GM23338 (cell line): ENCODE measurements around the gene ANGPTL3. TPM values are rescaled to one million over a fixed set of nuclear protein-coding genes. Genes with fewer than 3 reads are reported as not detected.

Experiments used
- ATAC-seq: fragments of 200-7000 bp; cut with Tn5 transposase; 3 replicates; pipeline ENCODE4 v1.9.1; 2020
- DNase-seq: peaks from one replicate; pipeline ENCODE4 v3.0.0-alpha.2; 2015; ENCODE audit warnings: low spot score
- H2AFZ ChIP-seq: fragments of 200-600 bp; sonication (generic); 2 replicates; pipeline ENCODE4 v1.8.0; 2016; ENCODE audit warnings: antibody characterized with exemption, mild to moderate bottlenecking, moderate library complexity
- H3F3A ChIP-seq: fragments of 200-600 bp; sonication (generic); replicated peaks from 2 replicates; pipeline ENCODE4 v1.8.0; 2017; ENCODE audit warnings: antibody characterized with exemption, mixed run types, low read depth
- H3K27ac ChIP-seq: fragments of 200-600 bp; sonication (generic); 2 replicates; pipeline ENCODE4 v1.6.1; 2016; ENCODE audit warnings: low read depth
- H3K27me3 ChIP-seq: fragments of 200-600 bp; sonication (generic); 2 replicates; pipeline ENCODE4 v1.8.0; 2016; ENCODE audit warnings: mild to moderate bottlenecking, mixed run types, moderate library complexity; ENCODE audit not compliant: insufficient read depth
- H3K36me3 ChIP-seq: fragments of 200-600 bp; sonication (generic); 2 replicates; pipeline ENCODE4 v1.8.0; 2016; ENCODE audit warnings: mild to moderate bottlenecking; ENCODE audit not compliant: insufficient read depth
- H3K4me1 ChIP-seq: fragments of 200-600 bp; sonication (generic); 2 replicates; pipeline ENCODE4 v1.8.0; 2016; ENCODE audit warnings: mild to moderate bottlenecking, moderate library complexity; ENCODE audit not compliant: insufficient read depth
- H3K4me2 ChIP-seq: fragments of 200-600 bp; sonication (generic); 2 replicates; pipeline ENCODE4 v1.7.1; 2017; ENCODE audit warnings: mixed run types
- H3K4me3 ChIP-seq: fragments of 200-600 bp; sonication (generic); 2 replicates; pipeline ENCODE4 v1.6.1; 2016; ENCODE audit warnings: mixed run types
- H3K79me2 ChIP-seq: fragments of 200-600 bp; sonication (generic); replicated peaks from 2 replicates; pipeline ENCODE4 v1.8.0; 2017; ENCODE audit warnings: mild to moderate bottlenecking; ENCODE audit not compliant: insufficient read depth
- H3K9me2 ChIP-seq: fragments of 200-600 bp; sonication (generic); 2 replicates; pipeline ENCODE4 v1.8.0; 2017; ENCODE audit not compliant: insufficient read depth
- H4K20me1 ChIP-seq: fragments of 200-600 bp; sonication (generic); replicated peaks from 2 replicates; pipeline ENCODE4 v1.8.0; 2017; ENCODE audit warnings: mild to moderate bottlenecking; ENCODE audit not compliant: insufficient read depth
- H3K27ac Mint-ChIP-seq: 2 replicates; pipeline ENCODE4 v1.8.0; 2020; ENCODE audit warnings: inconsistent platforms, mild to moderate bottlenecking, moderate library complexity, mixed read lengths
- H3K27me3 Mint-ChIP-seq: 3 replicates; pipeline ENCODE4 v1.8.0; 2022; ENCODE audit warnings: low read depth, mild to moderate bottlenecking, moderate library complexity, mixed read lengths, inconsistent platforms; ENCODE audit not compliant: insufficient read depth, poor library complexity
- H3K36me3 Mint-ChIP-seq: 3 replicates; pipeline ENCODE4 v1.8.0; 2021; ENCODE audit warnings: low read depth, mild to moderate bottlenecking, inconsistent platforms, moderate library complexity, mixed read lengths
- H3K4me1 Mint-ChIP-seq: 3 replicates; pipeline ENCODE4 v1.8.0; 2020; ENCODE audit warnings: mild to moderate bottlenecking, inconsistent platforms, mixed read lengths
- H3K4me3 Mint-ChIP-seq: 3 replicates; pipeline ENCODE4 v1.8.0; 2021; ENCODE audit warnings: moderate library complexity, mild to moderate bottlenecking, inconsistent platforms, mixed read lengths
- H3K9me3 Mint-ChIP-seq: 3 replicates; pipeline ENCODE4 v1.8.0; 2020; ENCODE audit warnings: moderate library complexity, mild to moderate bottlenecking, inconsistent platforms, mixed read lengths
- CREB1 ChIP-seq: fragments of 250-450 bp; sonication (Bioruptor Pico); IDR thresholded peaks from 2 replicates; pipeline ENCODE4 v1.5.0; 2020; ENCODE audit warnings: low read depth, mild to moderate bottlenecking, moderate library complexity
- CTCF ChIP-seq, 2 experiments: fragments of 200-600 bp in 1 of 2; sonication (generic) in 1 of 2; conservative IDR thresholded peaks; 2 replicates each; pipeline versions ENCODE4 v1.5.1 to v1.6.1; 2016 to 2017; ENCODE audit warnings: antibody characterized with exemption in 2 of 2, low read depth in 2 of 2, mild to moderate bottlenecking in 2 of 2, moderate library complexity in 1 of 2
- EZH2phosphoT487 ChIP-seq: fragments of 200-600 bp; sonication (generic); IDR thresholded peaks from one replicate; pipeline ENCODE4 v1.8.1; 2018; ENCODE audit warnings: antibody characterized with exemption; ENCODE audit not compliant: unreplicated experiment
- JUNB ChIP-seq: IDR thresholded peaks from one replicate; pipeline ENCODE4 v1.6.1; 2016; ENCODE audit warnings: antibody characterized with exemption; ENCODE audit not compliant: unreplicated experiment
- REST ChIP-seq: IDR thresholded peaks from one replicate; pipeline ENCODE4 v1.6.1; 2018; ENCODE audit warnings: antibody characterized with exemption; ENCODE audit not compliant: unreplicated experiment
- STAT1 ChIP-seq: IDR thresholded peaks from one replicate; pipeline ENCODE4 v1.6.1; 2016; ENCODE audit warnings: antibody characterized with exemption; ENCODE audit not compliant: unreplicated experiment
- ZNF114 ChIP-seq: fragments of 250-450 bp; sonication (Bioruptor Pico); IDR thresholded peaks from 2 replicates; pipeline ENCODE4 v1.5.0; 2020; ENCODE audit warnings: mild to moderate bottlenecking, moderate library complexity
- ZNF331 ChIP-seq: fragments of 250-450 bp; sonication (Bioruptor Pico); IDR thresholded peaks from 2 replicates; pipeline ENCODE4 v1.5.0; 2020; ENCODE audit warnings: low read depth, mild to moderate bottlenecking, moderate library complexity
- ZNF462 ChIP-seq: fragments of 250-450 bp; sonication (Bioruptor Pico); IDR thresholded peaks from 2 replicates; pipeline ENCODE4 v1.5.0; 2020; ENCODE audit warnings: mild to moderate bottlenecking, moderate library complexity
- polyA plus RNA-seq: library from polyadenylated mRNA; unstranded; fragments of >200 nt; fragmentation: Nextera tagmentation; extraction: Ambion mirVana; gene quantifications from 2 replicates; pipeline ENCODE4 v1.2.1, GENCODE V29; 2016
- total RNA-seq: library from RNA; depleted of rRNA; stranded (reverse); fragments of >200 nt; shearing (Covaris generic); gene quantifications from 2 replicates; pipeline ENCODE4 v1.2.3, GENCODE V29; 2014

The ANGPTL3 gene
- total and polyA plus RNA-seq, 2 experiments from 2014 or later: 0.16 TPM; not detected in 1

- TF ChIP-seq REST (no peak), EZH2phosphoT487 (no peak), CTCF (conservative IDR thresholded peaks at IDR 0.05; ENCODE audit: low read depth in 2 of 2) (no peak), STAT1 (no peak), ZNF331 (CRISPR knock-in tag) (no peak), ZNF114 (CRISPR knock-in tag) (no peak)
Observed at GRCh38 chr1:62613325-62613727, 16.0 kb downstream of the ANGPTL3 start (continued).

GRCh38 chr1:62613890-62614289, 16.6 kb downstream of the ANGPTL3 start:
- no peaks in the 10 kb centered on the region for H3K9me2 ChIP-seq
- Mint-ChIP-seq H3K4me3 (no peak overlapping the region), H3K9me3 (no peaks in the 10 kb centered on the region), H3K27me3 (peaks cover 3% of the 10 kb centered on the region), H3K4me1 (peaks cover 9% of the 10 kb centered on the region), H3K36me3 (peaks cover 9% of the 10 kb centered on the region; the same call in 2 of the 3 replicates), H3K27ac (no peak overlapping the region)
- H3K4me3 ChIP-seq: no peak overlapping the region
- H4K20me1 ChIP-seq: no peaks in the 10 kb centered on the region; the same call in 1 of the 2 replicates
- no peak for ATAC-seq
- no peaks in the 10 kb centered on the region for H3K36me3 ChIP-seq
- no peak for DNase-seq
- no peaks in the 10 kb centered on the region for H3K27me3 ChIP-seq
- no peaks in the 10 kb centered on the region for H3F3A ChIP-seq
- no peaks in the 10 kb centered on the region for H3K79me2 ChIP-seq
- H3K4me2 ChIP-seq: no peak overlapping the region
- H3K27ac ChIP-seq: no peak overlapping the region
- H3K4me1 ChIP-seq: no peaks in the 10 kb centered on the region
- no peak overlapping the region for H2AFZ ChIP-seq
- no peak for TF ChIP-seq JUNB
- TF ChIP-seq STAT1: no peak
- TF ChIP-seq EZH2phosphoT487: no peak
- no peak for TF ChIP-seq ZNF114 (CRISPR knock-in tag)
- TF ChIP-seq CREB1 (CRISPR knock-in tag): no peak
- TF ChIP-seq ZNF331 (CRISPR knock-in tag): no peak
- no peak for TF ChIP-seq CTCF (conservative IDR thresholded peaks at IDR 0.05; ENCODE audit: low read depth in 2 of 2)
- no peak for TF ChIP-seq ZNF462 (CRISPR knock-in tag)
